Hepatocyte (in vitro differentiated cells): ENCODE measurements around the gene KIF27.

Experiments used
- CTCF ChIP-seq: fragments of 200-600 bp; sonication (generic); IDR thresholded peaks from 2 replicates; pipeline ENCODE4 v1.5.1; 2016; ENCODE audit warnings: antibody characterized with exemption, mild to moderate bottlenecking; ENCODE audit not compliant: poor library complexity
- EZH2 ChIP-seq: fragments of 200-600 bp; sonication (generic); IDR thresholded peaks from 2 replicates; pipeline ENCODE4 v1.6.1; 2016; ENCODE audit warnings: antibody characterized with exemption, mild to moderate bottlenecking, borderline replicate concordance

GRCh38 chr9:83966209-83966582 is 45.0 kb upstream of the KIF27 start:
- no peak for TF ChIP-seq CTCF
- TF ChIP-seq EZH2 = no peak
